Activated naive CD4-positive, alpha-beta T cell treated with anti-CD3 and anti-CD28 coated beads, Interleukin-2, amount 50 U/mL, for 24 hours (primary cell): ENCODE measurements around the gene OR6C2.
"Not testable (repeated sequence)": the region's sequence is repeated elsewhere in the genome, so short reads cannot be mapped to it uniquely, and the experiment has no call there.

ENCODE experiments used
- H3K27ac Mint-ChIP-seq: one replicate; pipeline ENCODE4 v1.8.0; 2021; ENCODE audit warnings: mild to moderate bottlenecking, mixed read lengths
- H3K27me3 Mint-ChIP-seq: one replicate; pipeline ENCODE4 v1.8.0; 2021; ENCODE audit warnings: mixed read lengths
- H3K36me3 Mint-ChIP-seq: one replicate; pipeline ENCODE4 v1.8.0; 2021; ENCODE audit warnings: mixed read lengths
- H3K4me1 Mint-ChIP-seq: one replicate; pipeline ENCODE4 v1.8.0; 2021; ENCODE audit warnings: mixed read lengths
- H3K4me3 Mint-ChIP-seq: one replicate; pipeline ENCODE4 v1.8.0; 2021; ENCODE audit warnings: mild to moderate bottlenecking, mixed read lengths
- H3K9me3 Mint-ChIP-seq: one replicate; pipeline ENCODE4 v1.8.0; 2021; ENCODE audit warnings: mixed read lengths

OR6C2 gene

GRCh38 chr12:55446326-55446725 is 2.5 kb downstream of the OR6C2 start:
- Mint-ChIP-seq H3K27ac (no peak overlapping the region), H3K4me1 (no peaks in the 10 kb centered on the region), H3K4me3 (no peak overlapping the region), H3K36me3 (no peaks in the 10 kb centered on the region), H3K9me3 (no peaks in the 10 kb centered on the region), H3K27me3 (peaks cover 7% of the 10 kb centered on the region)

- no peak overlapping the region for H3K4me3 Mint-ChIP-seq
- no peaks in the 10 kb centered on the region for H3K4me1 Mint-ChIP-seq
- no peaks in the 10 kb centered on the region for H3K36me3 Mint-ChIP-seq
- H3K9me3 Mint-ChIP-seq, result no peaks in the 10 kb centered on the region
- peaks cover 6% of the 10 kb centered on the region for H3K27me3 Mint-ChIP-seq
- no peak overlapping the region for H3K27ac Mint-ChIP-seq
Measured at GRCh38 chr12:55448825-55449224, 4.9 kb downstream of the OR6C2 start.

GRCh38 chr12:55464926-55465325 is 21.1 kb downstream of the OR6C2 start:
- H3K9me3 Mint-ChIP-seq, H3K4me1 Mint-ChIP-seq, H3K36me3 Mint-ChIP-seq, H3K27ac Mint-ChIP-seq, H3K4me3 Mint-ChIP-seq: not testable (repeated sequence)
- H3K27me3 Mint-ChIP-seq, result peaks cover 15% of the 10 kb centered on the region

- Mint-ChIP-seq H3K27ac (no peak overlapping the region), H3K27me3 (peaks cover 10% of the 10 kb centered on the region), H3K4me3 (no peak overlapping the region)
Measured at GRCh38 chr12:55467836-55468235, 24.0 kb downstream of the OR6C2 start.

GRCh38 chr12:55469291-55469690 is 25.4 kb downstream of the OR6C2 start:
- H3K27ac Mint-ChIP-seq, result no peak overlapping the region
- peaks cover 10% of the 10 kb centered on the region for H3K27me3 Mint-ChIP-seq
- no peaks in the 10 kb centered on the region for H3K9me3 Mint-ChIP-seq
- no peaks in the 10 kb centered on the region for H3K36me3 Mint-ChIP-seq
- no peaks in the 10 kb centered on the region for H3K4me1 Mint-ChIP-seq
- no peak overlapping the region for H3K4me3 Mint-ChIP-seq

More at GRCh38 chr12:55467836-55468235, 24.0 kb downstream of the OR6C2 start:
- H3K36me3 Mint-ChIP-seq, result no peaks in the 10 kb centered on the region
- no peaks in the 10 kb centered on the region for H3K4me1 Mint-ChIP-seq
- no peaks in the 10 kb centered on the region for H3K9me3 Mint-ChIP-seq

GRCh38 chr12:55470088-55470829 is 26.4 kb downstream of the OR6C2 start, which contains the start of gene OR6C70:
Gene OR6C70 (minus strand): TSS chr12:55470138. CDS start chr12:55470138, 0 bp downstream.
- no peak within 1 kb of the TSS for H3K27ac Mint-ChIP-seq
- H3K27me3 Mint-ChIP-seq, result peaks cover 10% of the 10 kb centered on the region
- H3K36me3 Mint-ChIP-seq, result no peaks in the 10 kb centered on the region
- H3K4me1 Mint-ChIP-seq, result no peaks in the 10 kb centered on the region
- H3K4me3 Mint-ChIP-seq, result no peak within 1 kb of the TSS
- no peaks in the 10 kb centered on the region for H3K9me3 Mint-ChIP-seq

- no peaks in the 10 kb centered on the region for H3K4me1 Mint-ChIP-seq
- H3K27me3 Mint-ChIP-seq, result peaks cover 6% of the 10 kb centered on the region
- no peaks in the 10 kb centered on the region for H3K9me3 Mint-ChIP-seq
- no peak overlapping the region for H3K27ac Mint-ChIP-seq
- H3K4me3 Mint-ChIP-seq, result no peak overlapping the region
- no peaks in the 10 kb centered on the region for H3K36me3 Mint-ChIP-seq
Measured at GRCh38 chr12:55472264-55472663, 28.4 kb downstream of the OR6C2 start.

- H3K9me3 Mint-ChIP-seq, H3K4me3 Mint-ChIP-seq, H3K27ac Mint-ChIP-seq, H3K36me3 Mint-ChIP-seq, H3K4me1 Mint-ChIP-seq: not testable (repeated sequence)
- peaks cover 17% of the 10 kb centered on the region for H3K27me3 Mint-ChIP-seq
Measured at GRCh38 chr12:55479136-55479535, 35.3 kb downstream of the OR6C2 start.

- not testable (repeated sequence) for H3K4me1 Mint-ChIP-seq, H3K27ac Mint-ChIP-seq
Measured at GRCh38 chr12:55484284-55484683, 40.4 kb downstream of the OR6C2 start.

GRCh38 chr12:55492078-55492477 is 48.2 kb downstream of the OR6C2 start, which contains the start of gene OR6C68:
Gene OR6C68 (plus strand): TSS chr12:55492378. CDS start chr12:55492378, 0 bp downstream.
- no peak within 1 kb of the TSS for H3K4me3 Mint-ChIP-seq
- no peaks in the 10 kb centered on the region for H3K9me3 Mint-ChIP-seq
- no peaks in the 10 kb centered on the region for H3K4me1 Mint-ChIP-seq
- peaks cover 6% of the 10 kb centered on the region for H3K27me3 Mint-ChIP-seq
- no peaks in the 10 kb centered on the region for H3K36me3 Mint-ChIP-seq
- no peak within 1 kb of the TSS for H3K27ac Mint-ChIP-seq

More at GRCh38 chr12:55484284-55484683, 40.4 kb downstream of the OR6C2 start:
- H3K9me3 Mint-ChIP-seq, H3K36me3 Mint-ChIP-seq, H3K4me3 Mint-ChIP-seq: not testable (repeated sequence)
- peaks cover 20% of the 10 kb centered on the region for H3K27me3 Mint-ChIP-seq

- Mint-ChIP-seq H3K9me3 (no peaks in the 10 kb centered on the region), H3K4me1 (no peaks in the 10 kb centered on the region), H3K36me3 (no peaks in the 10 kb centered on the region), H3K27me3 (peaks cover 6% of the 10 kb centered on the region), H3K27ac (no peak overlapping the region), H3K4me3 (no peak overlapping the region)
Measured at GRCh38 chr12:55495490-55495889, 51.6 kb downstream of the OR6C2 start.

GRCh38 chr12:55499231-55499630 is 55.4 kb downstream of the OR6C2 start:
- H3K27ac Mint-ChIP-seq, result no peak overlapping the region
- no peak overlapping the region for H3K4me3 Mint-ChIP-seq

GRCh38 chr12:55499810-55500252 is 56.0 kb downstream of the OR6C2 start:
- Mint-ChIP-seq H3K4me3 (no peak overlapping the region), H3K4me1 (no peaks in the 10 kb centered on the region), H3K27ac (no peak overlapping the region), H3K36me3 (no peaks in the 10 kb centered on the region), H3K9me3 (no peaks in the 10 kb centered on the region), H3K27me3 (peaks cover 4% of the 10 kb centered on the region)

More at GRCh38 chr12:55499231-55499630, 55.4 kb downstream of the OR6C2 start:
- no peaks in the 10 kb centered on the region for H3K36me3 Mint-ChIP-seq
- no peaks in the 10 kb centered on the region for H3K4me1 Mint-ChIP-seq
- H3K9me3 Mint-ChIP-seq, result no peaks in the 10 kb centered on the region
- H3K27me3 Mint-ChIP-seq, result peaks cover 4% of the 10 kb centered on the region

GRCh38 chr12:55501601-55502000 is 57.7 kb downstream of the OR6C2 start:
- Mint-ChIP-seq H3K36me3 (no peaks in the 10 kb centered on the region), H3K27me3 (no peaks in the 10 kb centered on the region), H3K27ac (no peak overlapping the region), H3K4me1 (no peaks in the 10 kb centered on the region), H3K9me3 (no peaks in the 10 kb centered on the region), H3K4me3 (no peak overlapping the region)
